DOHH2 (cell line): Measurements from ENCODE around the gene KIF16B.

Experiments used
- H3F3A ChIP-seq: fragments of 200-600 bp; sonication (generic), shearing (Covaris generic); 2 replicates; pipeline ENCODE4 v1.6.0; 2016; ENCODE audit warnings: antibody characterized with exemption, mild to moderate bottlenecking; ENCODE audit not compliant: control insufficient read depth, insufficient read depth
- H3K27ac ChIP-seq: fragments of 200-600 bp; sonication (generic); 2 replicates; pipeline ENCODE4 v1.5.1; 2014; ENCODE audit warnings: low read depth, mild to moderate bottlenecking, low read length, moderate library complexity
- H3K27me3 ChIP-seq: fragments of 200-600 bp; sonication (generic); 2 replicates; pipeline ENCODE4 v1.6.1; 2014; ENCODE audit warnings: mild to moderate bottlenecking, low read length, mixed read lengths; ENCODE audit not compliant: control insufficient read depth
- H3K36me3 ChIP-seq: fragments of 200-600 bp; sonication (generic); 2 replicates; pipeline ENCODE4 v1.6.1; 2014; ENCODE audit warnings: mild to moderate bottlenecking, low read length, moderate library complexity, mixed read lengths; ENCODE audit not compliant: control insufficient read depth
- H3K4me1 ChIP-seq: fragments of 200-600 bp; sonication (generic); 2 replicates; pipeline ENCODE4 v1.6.1; 2014; ENCODE audit warnings: mild to moderate bottlenecking, low read length, mixed read lengths; ENCODE audit not compliant: control insufficient read depth
- H3K4me2 ChIP-seq: fragments of 200-600 bp; sonication (generic); 2 replicates; pipeline ENCODE4 v1.6.0; 2014; ENCODE audit warnings: mild to moderate bottlenecking, low read length, moderate library complexity
- H3K4me3 ChIP-seq: fragments of 200-600 bp; sonication (generic); 2 replicates; pipeline ENCODE4 v1.5.1; 2014; ENCODE audit warnings: mild to moderate bottlenecking, low read length, mixed read lengths
- H3K79me2 ChIP-seq: fragments of 200-600 bp; sonication (generic); 2 replicates; pipeline ENCODE4 v1.6.1; 2014; ENCODE audit warnings: mild to moderate bottlenecking, low read length, mixed read lengths; ENCODE audit not compliant: control insufficient read depth
- H3K9me2 ChIP-seq: fragments of 200-600 bp; sonication (generic); replicated peaks from 2 replicates; pipeline ENCODE4 v1.6.1; 2014; ENCODE audit warnings: mild to moderate bottlenecking, low read length, mixed read lengths; ENCODE audit not compliant: control insufficient read depth
- H3K9me3 ChIP-seq: fragments of 200-600 bp; sonication (generic); 2 replicates; pipeline ENCODE4 v1.6.1; 2014; ENCODE audit warnings: antibody characterized with exemption, low read length, mixed read lengths; ENCODE audit not compliant: control insufficient read depth, insufficient read depth
- H4K20me1 ChIP-seq: fragments of 200-600 bp; sonication (generic); 2 replicates; pipeline ENCODE4 v1.6.0; 2014; ENCODE audit warnings: low read depth, mild to moderate bottlenecking, antibody characterized with exemption, low read length, moderate library complexity; ENCODE audit not compliant: control insufficient read depth, insufficient read depth
- EZH2phosphoT487 ChIP-seq: fragments of 200-600 bp; sonication (generic); IDR thresholded peaks from 2 replicates; pipeline ENCODE4 v1.6.1; 2017; ENCODE audit warnings: borderline replicate concordance, mild to moderate bottlenecking, antibody characterized with exemption, low read length, moderate library complexity, mixed read lengths
- TF ChIP-seq, protein P1 (sequence below): fragments of 200-600 bp; sonication (generic); IDR thresholded peaks from one replicate; pipeline ENCODE4 v1.5.1; 2014; ENCODE audit warnings: antibody characterized with exemption, mild to moderate bottlenecking, low read depth, low read length; ENCODE audit not compliant: poor library complexity, severe bottlenecking

Gene KIF16B

DNA sequence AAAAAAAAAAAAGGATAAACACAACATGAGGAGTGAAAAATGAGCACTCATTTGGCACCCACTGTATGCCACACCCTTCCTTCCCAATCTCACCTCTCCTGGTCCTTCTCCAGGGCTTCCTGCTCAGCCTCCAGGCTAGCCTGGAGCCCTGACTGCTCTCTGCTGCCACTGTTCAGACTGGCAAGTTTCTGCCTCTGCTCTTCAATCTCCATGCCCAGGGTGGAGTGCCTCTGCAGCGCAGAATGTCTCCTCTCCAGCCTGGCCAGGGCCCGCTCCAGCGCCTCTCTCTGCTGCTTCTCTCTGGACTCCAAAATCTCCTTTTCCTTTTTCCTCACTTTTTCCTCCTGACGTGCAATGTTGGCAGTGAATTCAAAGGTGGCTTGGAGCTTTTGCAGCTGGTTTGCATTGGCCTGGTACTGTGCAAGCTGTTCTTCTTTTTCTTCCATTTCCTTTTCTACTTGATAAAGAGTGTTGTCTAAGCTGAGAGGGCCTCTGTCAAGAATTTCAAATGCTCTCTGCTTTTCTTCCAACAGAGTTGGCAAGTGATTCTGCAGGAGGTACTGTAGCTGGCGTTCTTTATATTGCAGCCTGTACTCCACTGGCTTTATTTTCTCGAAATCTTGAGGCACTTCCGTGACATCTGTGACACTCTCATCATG lies 194.4 kb downstream of the KIF16B start:
- no peaks in the 10 kb centered on the region for H4K20me1 ChIP-seq
- no peak overlapping the region for H3K4me3 ChIP-seq
- no peaks in the 10 kb centered on the region for H3F3A ChIP-seq
- no peaks in the 10 kb centered on the region for H3K36me3 ChIP-seq
- no peak for TF ChIP-seq EZH2phosphoT487
- H3K4me2 ChIP-seq: no peak overlapping the region
- no peaks in the 10 kb centered on the region for H3K9me2 ChIP-seq
- no peaks in the 10 kb centered on the region for H3K27me3 ChIP-seq
- H3K27ac ChIP-seq: no peak overlapping the region
- H3K4me1 ChIP-seq: no peaks in the 10 kb centered on the region
- no peaks in the 10 kb centered on the region for H3K79me2 ChIP-seq
- H3K9me3 ChIP-seq: no peaks in the 10 kb centered on the region

DNA sequence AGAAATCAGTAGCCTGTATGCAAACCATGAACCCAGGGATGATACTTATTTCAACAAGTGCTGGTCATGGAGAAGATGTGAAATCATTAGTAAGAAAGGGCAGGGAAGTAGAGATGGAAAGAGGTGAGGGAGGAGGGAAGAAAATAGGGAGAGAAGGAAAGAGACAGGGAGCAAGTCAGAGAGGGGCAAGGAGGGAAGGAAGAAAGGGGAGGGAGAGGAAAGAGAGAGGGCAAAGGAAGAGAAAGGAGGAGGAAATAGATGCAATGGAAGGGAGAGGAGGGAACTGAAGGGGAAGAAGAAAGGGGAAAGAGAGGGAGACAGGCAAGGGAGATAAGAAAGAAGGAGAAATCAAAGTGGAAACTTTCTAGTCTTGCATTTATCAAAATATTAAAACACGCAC lies 195.1 kb downstream of the KIF16B start:
- no peaks in the 10 kb centered on the region for H3K4me1 ChIP-seq
- no peaks in the 10 kb centered on the region for H3F3A ChIP-seq
- no peak overlapping the region for H3K4me2 ChIP-seq
- H3K9me3 ChIP-seq: no peaks in the 10 kb centered on the region
- H3K27me3 ChIP-seq: no peaks in the 10 kb centered on the region
- no peak overlapping the region for H3K4me3 ChIP-seq
- H3K79me2 ChIP-seq: no peaks in the 10 kb centered on the region
- no peak overlapping the region for H3K27ac ChIP-seq
- no peaks in the 10 kb centered on the region for H3K36me3 ChIP-seq
- no peaks in the 10 kb centered on the region for H4K20me1 ChIP-seq
- no peaks in the 10 kb centered on the region for H3K9me2 ChIP-seq
- TF ChIP-seq EZH2phosphoT487: no peak

DNA sequence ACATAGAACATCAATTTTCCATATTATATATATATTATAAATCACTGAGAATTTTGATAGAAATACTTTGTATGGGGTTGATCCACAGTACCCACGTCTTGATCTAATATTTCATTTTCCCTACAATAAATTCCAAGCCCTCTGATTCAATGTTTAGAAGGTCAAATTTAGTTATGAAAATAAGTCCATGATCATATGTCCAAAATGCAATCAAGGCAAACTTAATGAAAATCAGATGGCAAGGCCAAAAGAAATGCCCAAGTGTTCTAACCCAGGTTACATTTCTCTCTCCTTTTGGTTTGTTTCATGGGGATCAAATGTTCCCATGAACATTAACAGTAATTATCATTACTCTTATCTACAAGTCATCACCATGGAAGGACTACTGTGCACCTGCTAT lies 203.8 kb downstream of the KIF16B start:
- H3K9me3 ChIP-seq: no peaks in the 10 kb centered on the region
- no peaks in the 10 kb centered on the region for H3K9me2 ChIP-seq
- H4K20me1 ChIP-seq: no peaks in the 10 kb centered on the region
- H3F3A ChIP-seq: no peaks in the 10 kb centered on the region
- H3K27ac ChIP-seq: no peak overlapping the region
- no peak overlapping the region for H3K4me2 ChIP-seq
- no peaks in the 10 kb centered on the region for H3K79me2 ChIP-seq
- no peaks in the 10 kb centered on the region for H3K27me3 ChIP-seq
- TF ChIP-seq, protein P1, sequence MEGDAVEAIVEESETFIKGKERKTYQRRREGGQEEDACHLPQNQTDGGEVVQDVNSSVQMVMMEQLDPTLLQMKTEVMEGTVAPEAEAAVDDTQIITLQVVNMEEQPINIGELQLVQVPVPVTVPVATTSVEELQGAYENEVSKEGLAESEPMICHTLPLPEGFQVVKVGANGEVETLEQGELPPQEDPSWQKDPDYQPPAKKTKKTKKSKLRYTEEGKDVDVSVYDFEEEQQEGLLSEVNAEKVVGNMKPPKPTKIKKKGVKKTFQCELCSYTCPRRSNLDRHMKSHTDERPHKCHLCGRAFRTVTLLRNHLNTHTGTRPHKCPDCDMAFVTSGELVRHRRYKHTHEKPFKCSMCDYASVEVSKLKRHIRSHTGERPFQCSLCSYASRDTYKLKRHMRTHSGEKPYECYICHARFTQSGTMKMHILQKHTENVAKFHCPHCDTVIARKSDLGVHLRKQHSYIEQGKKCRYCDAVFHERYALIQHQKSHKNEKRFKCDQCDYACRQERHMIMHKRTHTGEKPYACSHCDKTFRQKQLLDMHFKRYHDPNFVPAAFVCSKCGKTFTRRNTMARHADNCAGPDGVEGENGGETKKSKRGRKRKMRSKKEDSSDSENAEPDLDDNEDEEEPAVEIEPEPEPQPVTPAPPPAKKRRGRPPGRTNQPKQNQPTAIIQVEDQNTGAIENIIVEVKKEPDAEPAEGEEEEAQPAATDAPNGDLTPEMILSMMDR: no peak
- TF ChIP-seq EZH2phosphoT487: no peak
- H3K36me3 ChIP-seq: no peaks in the 10 kb centered on the region
- no peak overlapping the region for H3K4me3 ChIP-seq
- no peaks in the 10 kb centered on the region for H3K4me1 ChIP-seq

DNA sequence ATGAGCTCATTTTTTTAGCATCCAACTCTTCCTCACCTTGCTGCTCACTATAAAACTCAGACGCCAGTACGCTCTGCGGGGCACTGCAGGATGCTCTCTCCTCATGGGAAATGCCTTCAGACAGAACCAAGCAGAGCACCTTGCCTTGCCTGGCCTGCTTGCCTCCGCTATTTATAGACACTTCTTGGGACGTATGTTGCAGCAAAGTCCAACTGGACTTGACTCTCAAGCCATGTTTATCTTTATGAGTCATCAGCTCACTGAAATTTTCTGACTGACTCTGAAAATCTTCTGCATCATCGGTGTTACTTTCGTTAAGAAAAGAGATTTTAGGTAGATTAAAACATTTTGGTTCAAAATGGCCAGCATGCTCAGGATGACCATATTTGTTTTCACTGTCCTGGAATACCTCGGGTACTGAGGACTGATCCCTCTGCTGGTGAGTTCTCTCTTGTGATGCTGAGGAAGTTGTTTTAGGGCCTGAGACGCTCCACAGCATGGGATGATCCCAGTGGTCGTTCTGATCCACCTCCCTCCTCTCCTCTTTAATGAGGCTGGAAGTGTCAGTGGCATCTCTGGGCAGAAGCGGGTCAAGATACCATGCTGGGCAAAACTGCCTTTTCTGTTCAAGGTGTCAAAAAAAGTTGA lies 204.5 kb downstream of the KIF16B start:
- H3K4me1 ChIP-seq: no peaks in the 10 kb centered on the region
- no peak for TF ChIP-seq EZH2phosphoT487
- TF ChIP-seq, protein P1: no peak
- H3K9me2 ChIP-seq: no peaks in the 10 kb centered on the region
- H3K27me3 ChIP-seq: no peaks in the 10 kb centered on the region
- H3K36me3 ChIP-seq: no peaks in the 10 kb centered on the region
- H3K4me3 ChIP-seq: no peak overlapping the region
- H3K27ac ChIP-seq: no peak overlapping the region
- H3K4me2 ChIP-seq: no peak overlapping the region
- H4K20me1 ChIP-seq: no peaks in the 10 kb centered on the region
- H3F3A ChIP-seq: no peaks in the 10 kb centered on the region
- no peaks in the 10 kb centered on the region for H3K9me3 ChIP-seq
- H3K79me2 ChIP-seq: no peaks in the 10 kb centered on the region
